Colonic mucosa (tissue), 4 donors: ENCODE data around the gene EFR3B. TPM values are rescaled to one million over a fixed set of nuclear protein-coding genes. Genes with fewer than 3 reads are reported as not detected.
A peak's percentile ranks its signal among the peaks of the same experiment; 100 is the strongest.

ENCODE experiments used
- DNase-seq: peaks from one replicate; pipeline ENCODE4 v3.0.0-alpha.2; 2020
- H3K27ac ChIP-seq: fragments of 200-600 bp; one replicate; pipeline ENCODE4 v1.8.0; 2021
- H3K27me3 ChIP-seq: fragments of 200-600 bp; one replicate; pipeline ENCODE4 v1.8.0; 2021
- H3K36me3 ChIP-seq: fragments of 200-600 bp; one replicate; pipeline ENCODE4 v1.8.0; 2021
- H3K4me1 ChIP-seq: fragments of 200-600 bp; one replicate; pipeline ENCODE4 v1.8.0; 2021; ENCODE audit warnings: mild to moderate bottlenecking
- H3K4me3 ChIP-seq: fragments of 200-600 bp; one replicate; pipeline ENCODE4 v1.8.0; 2021
- H3K9ac ChIP-seq, 2 donors: one replicate each; pipeline ENCODE4 v1.7.0; 2013; ENCODE audit warnings: control low read depth in 2 of 2, low read depth in 2 of 2, low read length in 2 of 2
- H3K9me3 ChIP-seq: fragments of 200-600 bp; one replicate; pipeline ENCODE4 v1.8.0; 2021
- intact Hi-C: fragments of 100-400 bp; cut with DNase I; formaldehyde crosslinking; loops from one replicate; pipeline ENCODE4 v1.14.1; 2022
- total RNA-seq, 2 donors: library from RNA; stranded (reverse); fragmentation: NEBNext Ultra II Directional in 1 of 2; extraction: Animal tissue kit (Norgen Biotek cat#: 25700) in 1 of 2; gene quantifications; one replicate each; pipeline ENCODE4 v1.2.1, GENCODE V29; 2021
- TF ChIP-seq, protein P1 (sequence below): fragments of 200-600 bp; IDR thresholded peaks from one replicate; pipeline ENCODE4 v1.8.0; 2022; ENCODE audit warnings: antibody characterized with exemption, mild to moderate bottlenecking
- donor health status: healthy.
- donor health status: DM: no; HTN: no; CAD: no.
- donor health status: DM: no; HTN: no; CAD: no.

The EFR3B gene
- total RNA-seq, 2 donors from 2014 or later = 1.7 to 1.8 TPM

DNA sequence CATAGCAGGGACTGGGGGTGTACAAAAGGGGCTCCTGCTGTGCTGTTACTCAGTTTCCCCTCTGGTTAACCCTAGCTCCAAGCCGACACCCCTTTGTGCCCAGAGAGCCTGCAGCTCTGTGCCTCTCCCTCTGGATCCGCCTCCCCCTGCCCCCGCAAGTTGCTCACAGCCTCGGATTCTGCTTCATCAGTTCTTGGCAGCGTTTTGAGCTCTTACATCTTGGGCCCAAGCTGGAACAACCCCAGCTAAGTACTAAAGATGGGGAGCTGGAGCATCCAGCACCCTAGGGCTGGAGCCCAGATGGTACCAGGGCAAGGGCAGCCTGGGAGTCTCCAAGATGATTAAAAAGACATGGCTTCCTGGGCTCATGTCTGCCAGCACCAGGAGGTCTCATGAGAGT, 85.8 kb downstream of the EFR3B start:
- intact Hi-C loops = loop anchor here (10.0 kb wide), 1 partner anchor 303 kb away; no protein-coding TSS in a partner anchor
- DNase-seq = no peak
- Histone ChIP-seq H3K36me3 (no peaks in the 10 kb centered on the region), H3K4me1 (no peaks in the 10 kb centered on the region), H3K9me3 (no peaks in the 10 kb centered on the region), H3K27me3 (peaks cover 4% of the 10 kb centered on the region), H3K4me3 (no peak overlapping the region), H3K9ac (no peak overlapping the region), H3K27ac (no peak overlapping the region)
- TF ChIP-seq, protein P1, sequence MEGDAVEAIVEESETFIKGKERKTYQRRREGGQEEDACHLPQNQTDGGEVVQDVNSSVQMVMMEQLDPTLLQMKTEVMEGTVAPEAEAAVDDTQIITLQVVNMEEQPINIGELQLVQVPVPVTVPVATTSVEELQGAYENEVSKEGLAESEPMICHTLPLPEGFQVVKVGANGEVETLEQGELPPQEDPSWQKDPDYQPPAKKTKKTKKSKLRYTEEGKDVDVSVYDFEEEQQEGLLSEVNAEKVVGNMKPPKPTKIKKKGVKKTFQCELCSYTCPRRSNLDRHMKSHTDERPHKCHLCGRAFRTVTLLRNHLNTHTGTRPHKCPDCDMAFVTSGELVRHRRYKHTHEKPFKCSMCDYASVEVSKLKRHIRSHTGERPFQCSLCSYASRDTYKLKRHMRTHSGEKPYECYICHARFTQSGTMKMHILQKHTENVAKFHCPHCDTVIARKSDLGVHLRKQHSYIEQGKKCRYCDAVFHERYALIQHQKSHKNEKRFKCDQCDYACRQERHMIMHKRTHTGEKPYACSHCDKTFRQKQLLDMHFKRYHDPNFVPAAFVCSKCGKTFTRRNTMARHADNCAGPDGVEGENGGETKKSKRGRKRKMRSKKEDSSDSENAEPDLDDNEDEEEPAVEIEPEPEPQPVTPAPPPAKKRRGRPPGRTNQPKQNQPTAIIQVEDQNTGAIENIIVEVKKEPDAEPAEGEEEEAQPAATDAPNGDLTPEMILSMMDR = no peak

DNA sequence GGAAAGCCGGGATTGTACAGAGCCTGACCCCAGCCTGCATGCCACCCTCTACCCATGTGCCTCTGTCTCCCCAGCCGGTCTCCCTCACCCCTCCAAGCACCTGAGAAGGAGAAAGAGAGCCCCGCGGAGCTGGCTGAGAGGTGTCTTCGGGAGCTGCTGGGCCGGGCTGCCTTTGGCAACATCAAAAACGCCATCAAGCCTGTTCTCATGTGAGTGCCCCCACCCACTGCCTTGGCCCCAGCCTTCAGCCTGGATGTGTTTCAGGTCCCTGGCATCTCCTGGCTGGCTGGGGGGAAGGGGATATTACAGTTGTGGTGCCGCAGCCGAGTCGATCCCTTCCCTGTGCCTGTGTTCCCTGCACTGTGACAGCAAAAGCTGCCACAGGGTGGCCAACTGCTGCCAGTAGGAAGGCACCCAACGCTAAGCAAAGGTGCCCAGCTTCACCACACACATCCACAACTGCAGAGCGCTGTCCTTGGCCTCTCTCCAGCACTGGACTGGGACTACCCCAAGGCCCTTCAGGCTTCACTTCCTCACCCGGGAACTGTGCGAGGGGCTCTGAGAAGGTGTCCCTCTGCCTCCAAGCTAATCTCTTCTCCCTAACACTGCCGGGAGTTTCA, 88.1 kb downstream of the EFR3B start:
- Histone ChIP-seq H3K4me1 (no peaks in the 10 kb centered on the region), H3K9ac (no peak overlapping the region), H3K27ac (no peak overlapping the region), H3K9me3 (no peaks in the 10 kb centered on the region), H3K36me3 (no peaks in the 10 kb centered on the region), H3K27me3 (peaks cover 4% of the 10 kb centered on the region), H3K4me3 (no peak overlapping the region)
- TF ChIP-seq, protein P1 = no peak
- intact Hi-C loops = loop anchor here (1.0 to 10.0 kb wide), 2 partner anchors 155 to 305 kb away; no protein-coding TSS in a partner anchor
- DNase-seq = no peak

DNA sequence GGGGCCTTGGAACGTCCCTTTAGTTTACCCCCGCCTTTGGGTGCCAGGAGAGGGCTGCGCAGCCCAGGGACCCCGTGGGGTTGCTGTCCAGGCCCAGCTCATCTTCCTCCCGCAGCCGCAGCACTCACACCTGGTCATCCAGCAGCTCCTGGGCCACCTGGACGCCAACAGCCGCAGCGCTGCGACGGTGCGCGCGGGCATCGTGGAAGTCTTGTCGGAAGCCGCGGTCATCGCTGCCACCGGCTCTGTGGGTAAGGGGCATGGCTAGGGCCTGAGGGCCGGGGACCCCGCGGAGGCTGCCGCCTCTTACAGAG, 89.3 kb downstream of the EFR3B start:
- Histone ChIP-seq H3K27me3 (peaks cover 4% of the 10 kb centered on the region), H3K36me3 (no peaks in the 10 kb centered on the region), H3K4me1 (no peaks in the 10 kb centered on the region), H3K9ac (no peak overlapping the region), H3K27ac (no peak overlapping the region), H3K4me3 (peak overlapping the region; percentile 19), H3K9me3 (no peaks in the 10 kb centered on the region)
- TF ChIP-seq, protein P1 = no peak
- no peak for DNase-seq
- intact Hi-C loops = no loop called here

DNA sequence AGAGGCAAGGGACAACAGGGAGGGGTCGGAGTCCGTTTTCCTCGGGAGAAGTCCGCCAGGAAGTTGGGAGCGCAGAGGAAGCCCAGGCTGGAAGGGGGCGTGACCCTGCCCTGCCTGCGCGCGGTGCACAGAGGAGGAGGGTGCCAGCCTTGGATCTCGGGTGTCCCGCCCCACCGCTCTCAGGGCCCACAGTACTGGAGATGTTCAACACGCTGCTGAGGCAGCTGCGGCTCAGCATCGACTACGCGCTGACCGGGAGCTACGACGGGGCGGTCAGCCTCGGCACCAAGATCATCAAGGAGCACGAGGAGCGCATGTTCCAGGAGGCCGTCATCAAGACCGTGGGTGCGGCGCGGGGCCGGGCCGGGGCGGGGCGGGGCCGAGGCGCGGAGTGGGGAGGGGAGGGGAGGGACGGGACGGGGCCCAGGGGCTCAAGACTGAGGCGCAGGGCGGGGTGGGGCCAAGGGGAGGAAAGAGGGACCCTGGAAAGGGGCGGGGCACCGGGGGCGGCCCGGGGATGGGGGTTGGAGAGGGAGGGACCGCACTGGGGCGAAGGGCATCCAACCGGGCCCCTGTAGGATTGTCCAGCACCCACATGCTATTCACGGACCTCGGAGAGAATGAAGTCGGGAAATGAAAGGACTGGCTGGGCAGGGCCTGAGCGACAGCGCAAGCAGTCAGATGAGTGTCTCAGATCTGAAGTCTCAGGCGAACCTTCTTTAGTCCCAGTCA, 89.9 kb downstream of the EFR3B start:
- Histone ChIP-seq H3K27ac (no peak overlapping the region), H3K9ac (no peak overlapping the region), H3K4me1 (no peaks in the 10 kb centered on the region), H3K27me3 (peaks cover 4% of the 10 kb centered on the region), H3K4me3 (peak overlapping the region; percentile 19), H3K36me3 (no peaks in the 10 kb centered on the region), H3K9me3 (no peaks in the 10 kb centered on the region)
- peak; percentile 51 for DNase-seq
- TF ChIP-seq, protein P1 = no peak
- intact Hi-C loops = no loop called here

DNA sequence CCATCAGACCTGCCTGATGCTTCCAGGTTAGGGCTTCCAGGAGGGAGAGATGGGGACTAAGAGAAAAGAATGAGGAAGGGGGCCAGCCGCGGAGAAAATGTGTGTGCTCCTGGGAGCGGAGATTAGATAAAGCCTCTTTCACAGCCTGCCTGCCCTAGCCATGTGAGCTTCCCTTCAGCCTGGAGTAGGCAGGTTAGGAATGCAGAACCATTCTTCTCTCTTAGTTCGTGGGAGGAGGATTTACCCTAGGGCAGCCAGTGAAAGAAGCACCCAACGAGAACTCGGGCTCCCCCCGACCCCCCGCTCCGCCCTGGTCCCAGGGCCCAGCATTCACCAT, 90.4 kb downstream of the EFR3B start:
- no peaks in the 10 kb centered on the region for H3K9me3 ChIP-seq
- H3K27me3 ChIP-seq = peaks cover 4% of the 10 kb centered on the region
- H3K9ac ChIP-seq = no peak overlapping the region
- TF ChIP-seq, protein P1 = no peak
- intact Hi-C loops = no loop called here
- no peak overlapping the region for H3K4me3 ChIP-seq
- no peaks in the 10 kb centered on the region for H3K36me3 ChIP-seq
- no peak for DNase-seq
- H3K27ac ChIP-seq = no peak overlapping the region
- no peaks in the 10 kb centered on the region for H3K4me1 ChIP-seq
